Bone marrow (tissue), 2 donors: ENCODE data around the gene PPIL6.
A peak's percentile ranks its signal among the peaks of the same experiment; 100 is the strongest.

Source experiments
- DNase-seq, 2 donors: peaks; one replicate each; lab custom pipeline; 2025; lab: John Stamatoyannopoulos, UW

PPIL6 gene

GRCh38 chr6:109449064-109449794 is 8.8 kb upstream of the PPIL6 start:
- no peak for DNase-seq

- no peak for DNase-seq
Observed at GRCh38 chr6:109448615-109449014, 8.2 kb upstream of the PPIL6 start.

- DNase-seq: no peak
Observed at GRCh38 chr6:109447878-109448555, 7.6 kb upstream of the PPIL6 start.

- DNase-seq: no peak
Observed at GRCh38 chr6:109447087-109447486, 6.7 kb upstream of the PPIL6 start.

GRCh38 chr6:109446541-109446940 is 6.1 kb upstream of the PPIL6 start:
- DNase-seq: no peak

- no peak for DNase-seq
Observed at GRCh38 chr6:109446072-109446471, 5.6 kb upstream of the PPIL6 start.

GRCh38 chr6:109445382-109445781 is 5.0 kb upstream of the PPIL6 start:
- DNase-seq: no peak

GRCh38 chr6:109443425-109443950 is 3.1 kb upstream of the PPIL6 start:
- DNase-seq: no peak

- DNase-seq: no peak
Observed at GRCh38 chr6:109442393-109442924, 2.0 kb upstream of the PPIL6 start.

- DNase-seq: peak; percentile 10 to 74
Observed at GRCh38 chr6:109441069-109441816, 815 bp upstream of the PPIL6 start.

GRCh38 chr6:109436041-109436440 is 4.4 kb downstream of the PPIL6 start:
- DNase-seq: no peak

GRCh38 chr6:109434456-109434855 is 6.0 kb downstream of the PPIL6 start:
- DNase-seq: no peak

- no peak for DNase-seq
Observed at GRCh38 chr6:109429496-109429895, 10.9 kb downstream of the PPIL6 start.

GRCh38 chr6:109428889-109429477 is 11.4 kb downstream of the PPIL6 start:
- DNase-seq: no peak

- no peak for DNase-seq
Observed at GRCh38 chr6:109424946-109425345, 15.5 kb downstream of the PPIL6 start.

GRCh38 chr6:109421184-109421583 is 19.2 kb downstream of the PPIL6 start:
- DNase-seq: no peak

- DNase-seq: no peak
Observed at GRCh38 chr6:109420751-109421150, 19.7 kb downstream of the PPIL6 start.

GRCh38 chr6:109417646-109418045 is 22.8 kb downstream of the PPIL6 start:
- DNase-seq: no peak

GRCh38 chr6:109411034-109411433 is 29.4 kb downstream of the PPIL6 start:
- no peak for DNase-seq

GRCh38 chr6:109406196-109406595 is 34.2 kb downstream of the PPIL6 start:
- DNase-seq: no peak

- peak in 1 of 2 donors; percentile 30 for DNase-seq
Observed at GRCh38 chr6:109397020-109397419, 43.4 kb downstream of the PPIL6 start.
